ENCODE results near the gene ISX. TPM values are rescaled to one million over a fixed set of nuclear protein-coding genes. Genes with fewer than 3 reads are reported as not detected.

Gene ISX
- total and polyA plus RNA-seq, 10 of the 15 experiments (the other 5 are each of a cell fraction or from before 2014, with no cell fraction given): 0.05 to 0.66 (median 0.25) TPM

GRCh38 chr22:35126993-35127392, 61.0 kb downstream of the ISX start (continued):
- TF ChIP-seq, protein P1, sequence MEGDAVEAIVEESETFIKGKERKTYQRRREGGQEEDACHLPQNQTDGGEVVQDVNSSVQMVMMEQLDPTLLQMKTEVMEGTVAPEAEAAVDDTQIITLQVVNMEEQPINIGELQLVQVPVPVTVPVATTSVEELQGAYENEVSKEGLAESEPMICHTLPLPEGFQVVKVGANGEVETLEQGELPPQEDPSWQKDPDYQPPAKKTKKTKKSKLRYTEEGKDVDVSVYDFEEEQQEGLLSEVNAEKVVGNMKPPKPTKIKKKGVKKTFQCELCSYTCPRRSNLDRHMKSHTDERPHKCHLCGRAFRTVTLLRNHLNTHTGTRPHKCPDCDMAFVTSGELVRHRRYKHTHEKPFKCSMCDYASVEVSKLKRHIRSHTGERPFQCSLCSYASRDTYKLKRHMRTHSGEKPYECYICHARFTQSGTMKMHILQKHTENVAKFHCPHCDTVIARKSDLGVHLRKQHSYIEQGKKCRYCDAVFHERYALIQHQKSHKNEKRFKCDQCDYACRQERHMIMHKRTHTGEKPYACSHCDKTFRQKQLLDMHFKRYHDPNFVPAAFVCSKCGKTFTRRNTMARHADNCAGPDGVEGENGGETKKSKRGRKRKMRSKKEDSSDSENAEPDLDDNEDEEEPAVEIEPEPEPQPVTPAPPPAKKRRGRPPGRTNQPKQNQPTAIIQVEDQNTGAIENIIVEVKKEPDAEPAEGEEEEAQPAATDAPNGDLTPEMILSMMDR (IDR thresholded peaks at IDR 0.05 in 2 of 3, conservative IDR thresholded peaks at IDR 0.05 in 1 of 3; ENCODE audit: control insufficient read depth in 2 of 3, extremely low read depth in 1 of 3, insufficient read depth in 1 of 3, low read depth in 3 of 3, low read length in 3 of 3): no peak
- TF ChIP-seq ETV6 (conservative IDR thresholded peaks at IDR 0.05 in 1 of 2, IDR thresholded peaks at IDR 0.05 in 1 of 2; ENCODE audit: borderline replicate concordance in 1 of 2, low read depth in 1 of 2) (peak in 1 of 2 experiments; percentile 94; a peak in 2 of 4 replicates), NR2F1 (conservative IDR thresholded peaks at IDR 0.05) (peak; percentile 95), ATF7 (IDR thresholded peaks at IDR 0.05; ENCODE audit: low read depth) (peak; percentile 85), MLLT1 (IDR thresholded peaks at IDR 0.05) (peak; percentile 67; the same call in 1 of the 2 replicates), RELA (IDR thresholded peaks at IDR 0.05; ENCODE audit: borderline replicate concordance, partially characterized antibody) (peak; percentile 95), CREM (IDR thresholded peaks at IDR 0.05; ENCODE audit: low read depth) (peak; percentile 96), PML (IDR thresholded peaks at IDR 0.05; ENCODE audit: low read length) (peak; percentile 68; the same call in 1 of the 2 replicates), PAX5 (IDR thresholded peaks at IDR 0.05; ENCODE audit: borderline replicate concordance, low read depth, low read length) (peak; percentile 97), MTA3 (IDR thresholded peaks at IDR 0.05; ENCODE audit: borderline replicate concordance, low read length) (peak; percentile 90; the same call in 1 of the 2 replicates), IKZF2 (IDR thresholded peaks at IDR 0.05) (peak; percentile 97), SMARCA5 (IDR thresholded peaks at IDR 0.05) (no peak), NKRF (conservative IDR thresholded peaks at IDR 0.05) (peak; percentile 53; the same call in 1 of the 2 replicates), ZNF384 (IDR thresholded peaks at IDR 0.05; ENCODE audit: borderline replicate concordance, low read depth, low read length) (no peak), MEF2A (IDR thresholded peaks at IDR 0.05; ENCODE audit: insufficient read depth, low read depth, low read length) (peak; percentile 91), JUNB (IDR thresholded peaks at IDR 0.05) (peak; percentile 84)
- TF ChIP-seq, protein P2, sequence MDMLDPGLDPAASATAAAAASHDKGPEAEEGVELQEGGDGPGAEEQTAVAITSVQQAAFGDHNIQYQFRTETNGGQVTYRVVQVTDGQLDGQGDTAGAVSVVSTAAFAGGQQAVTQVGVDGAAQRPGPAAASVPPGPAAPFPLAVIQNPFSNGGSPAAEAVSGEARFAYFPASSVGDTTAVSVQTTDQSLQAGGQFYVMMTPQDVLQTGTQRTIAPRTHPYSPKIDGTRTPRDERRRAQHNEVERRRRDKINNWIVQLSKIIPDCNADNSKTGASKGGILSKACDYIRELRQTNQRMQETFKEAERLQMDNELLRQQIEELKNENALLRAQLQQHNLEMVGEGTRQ (IDR thresholded peaks at IDR 0.05; ENCODE audit: borderline replicate concordance, low read depth, low read length): no peak
- TF ChIP-seq, protein P3, sequence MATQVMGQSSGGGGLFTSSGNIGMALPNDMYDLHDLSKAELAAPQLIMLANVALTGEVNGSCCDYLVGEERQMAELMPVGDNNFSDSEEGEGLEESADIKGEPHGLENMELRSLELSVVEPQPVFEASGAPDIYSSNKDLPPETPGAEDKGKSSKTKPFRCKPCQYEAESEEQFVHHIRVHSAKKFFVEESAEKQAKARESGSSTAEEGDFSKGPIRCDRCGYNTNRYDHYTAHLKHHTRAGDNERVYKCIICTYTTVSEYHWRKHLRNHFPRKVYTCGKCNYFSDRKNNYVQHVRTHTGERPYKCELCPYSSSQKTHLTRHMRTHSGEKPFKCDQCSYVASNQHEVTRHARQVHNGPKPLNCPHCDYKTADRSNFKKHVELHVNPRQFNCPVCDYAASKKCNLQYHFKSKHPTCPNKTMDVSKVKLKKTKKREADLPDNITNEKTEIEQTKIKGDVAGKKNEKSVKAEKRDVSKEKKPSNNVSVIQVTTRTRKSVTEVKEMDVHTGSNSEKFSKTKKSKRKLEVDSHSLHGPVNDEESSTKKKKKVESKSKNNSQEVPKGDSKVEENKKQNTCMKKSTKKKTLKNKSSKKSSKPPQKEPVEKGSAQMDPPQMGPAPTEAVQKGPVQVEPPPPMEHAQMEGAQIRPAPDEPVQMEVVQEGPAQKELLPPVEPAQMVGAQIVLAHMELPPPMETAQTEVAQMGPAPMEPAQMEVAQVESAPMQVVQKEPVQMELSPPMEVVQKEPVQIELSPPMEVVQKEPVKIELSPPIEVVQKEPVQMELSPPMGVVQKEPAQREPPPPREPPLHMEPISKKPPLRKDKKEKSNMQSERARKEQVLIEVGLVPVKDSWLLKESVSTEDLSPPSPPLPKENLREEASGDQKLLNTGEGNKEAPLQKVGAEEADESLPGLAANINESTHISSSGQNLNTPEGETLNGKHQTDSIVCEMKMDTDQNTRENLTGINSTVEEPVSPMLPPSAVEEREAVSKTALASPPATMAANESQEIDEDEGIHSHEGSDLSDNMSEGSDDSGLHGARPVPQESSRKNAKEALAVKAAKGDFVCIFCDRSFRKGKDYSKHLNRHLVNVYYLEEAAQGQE (IDR thresholded peaks at IDR 0.05; ENCODE audit: low read depth, low read length): no peak
- TF ChIP-seq, protein P4, sequence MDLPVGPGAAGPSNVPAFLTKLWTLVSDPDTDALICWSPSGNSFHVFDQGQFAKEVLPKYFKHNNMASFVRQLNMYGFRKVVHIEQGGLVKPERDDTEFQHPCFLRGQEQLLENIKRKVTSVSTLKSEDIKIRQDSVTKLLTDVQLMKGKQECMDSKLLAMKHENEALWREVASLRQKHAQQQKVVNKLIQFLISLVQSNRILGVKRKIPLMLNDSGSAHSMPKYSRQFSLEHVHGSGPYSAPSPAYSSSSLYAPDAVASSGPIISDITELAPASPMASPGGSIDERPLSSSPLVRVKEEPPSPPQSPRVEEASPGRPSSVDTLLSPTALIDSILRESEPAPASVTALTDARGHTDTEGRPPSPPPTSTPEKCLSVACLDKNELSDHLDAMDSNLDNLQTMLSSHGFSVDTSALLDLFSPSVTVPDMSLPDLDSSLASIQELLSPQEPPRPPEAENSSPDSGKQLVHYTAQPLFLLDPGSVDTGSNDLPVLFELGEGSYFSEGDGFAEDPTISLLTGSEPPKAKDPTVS (IDR thresholded peaks at IDR 0.05; ENCODE audit: low read depth, low read length): no peak

All from GM12878 (cell line).